C4-2B (cell line): ENCODE data around the gene CALD1.

ENCODE experiments used
- ZFX ChIP-seq: fragments of 450-650 bp; IDR thresholded peaks from 2 replicates; pipeline ENCODE4 v1.6.1; 2017
- TF ChIP-seq, protein P1 (sequence below): fragments of 450-650 bp; conservative IDR thresholded peaks from 2 replicates; pipeline ENCODE4 v1.5.1; 2017; ENCODE audit warnings: mild to moderate bottlenecking

DNA sequence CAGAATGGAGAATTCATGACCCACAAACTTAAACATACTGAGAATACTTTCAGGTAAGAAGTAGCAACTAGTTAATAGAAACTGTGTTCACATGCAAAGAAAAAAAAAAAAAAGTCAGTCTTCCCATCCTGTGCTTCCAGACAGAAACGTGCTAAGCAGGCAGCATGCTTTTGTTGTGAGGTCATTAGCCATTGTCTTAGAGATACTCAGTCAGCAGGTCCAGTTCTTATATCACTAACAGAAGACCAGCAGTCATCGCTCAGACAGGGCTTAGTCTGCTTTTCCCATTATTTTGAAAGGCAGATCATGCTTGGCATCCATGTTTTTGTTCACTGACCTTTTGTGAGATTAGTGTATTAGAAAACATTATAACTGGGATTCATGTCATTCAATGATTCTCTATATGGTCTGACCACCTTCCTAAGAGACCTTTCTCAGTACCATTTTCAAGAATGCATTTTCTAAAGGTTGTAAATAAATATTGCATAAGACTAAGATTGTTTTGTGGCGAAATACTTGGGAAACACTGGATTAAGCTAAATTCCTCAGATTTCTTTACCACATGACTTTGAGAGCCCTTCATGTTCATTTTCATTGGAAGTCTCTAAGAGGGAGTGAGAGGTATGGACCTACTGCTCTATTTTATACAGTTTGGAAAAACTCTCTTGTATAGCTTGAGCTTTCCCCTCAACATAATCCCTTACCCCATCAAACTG lies 161.9 kb downstream of the CALD1 start:
- TF ChIP-seq, protein P1, sequence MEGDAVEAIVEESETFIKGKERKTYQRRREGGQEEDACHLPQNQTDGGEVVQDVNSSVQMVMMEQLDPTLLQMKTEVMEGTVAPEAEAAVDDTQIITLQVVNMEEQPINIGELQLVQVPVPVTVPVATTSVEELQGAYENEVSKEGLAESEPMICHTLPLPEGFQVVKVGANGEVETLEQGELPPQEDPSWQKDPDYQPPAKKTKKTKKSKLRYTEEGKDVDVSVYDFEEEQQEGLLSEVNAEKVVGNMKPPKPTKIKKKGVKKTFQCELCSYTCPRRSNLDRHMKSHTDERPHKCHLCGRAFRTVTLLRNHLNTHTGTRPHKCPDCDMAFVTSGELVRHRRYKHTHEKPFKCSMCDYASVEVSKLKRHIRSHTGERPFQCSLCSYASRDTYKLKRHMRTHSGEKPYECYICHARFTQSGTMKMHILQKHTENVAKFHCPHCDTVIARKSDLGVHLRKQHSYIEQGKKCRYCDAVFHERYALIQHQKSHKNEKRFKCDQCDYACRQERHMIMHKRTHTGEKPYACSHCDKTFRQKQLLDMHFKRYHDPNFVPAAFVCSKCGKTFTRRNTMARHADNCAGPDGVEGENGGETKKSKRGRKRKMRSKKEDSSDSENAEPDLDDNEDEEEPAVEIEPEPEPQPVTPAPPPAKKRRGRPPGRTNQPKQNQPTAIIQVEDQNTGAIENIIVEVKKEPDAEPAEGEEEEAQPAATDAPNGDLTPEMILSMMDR: no peak
- TF ChIP-seq ZFX: no peak
